NCI-H748 (cell line): ENCODE results near the gene HS3ST5.
"Not testable (repeated sequence)": the region's sequence is repeated elsewhere in the genome, so short reads cannot be mapped to it uniquely, and the experiment has no call there.

ENCODE experiments used
- DNase-seq: peaks from one replicate; lab custom pipeline; 2025; ENCODE audit not compliant: unreplicated experiment; lab: John Stamatoyannopoulos, UW

Gene HS3ST5

DNA sequence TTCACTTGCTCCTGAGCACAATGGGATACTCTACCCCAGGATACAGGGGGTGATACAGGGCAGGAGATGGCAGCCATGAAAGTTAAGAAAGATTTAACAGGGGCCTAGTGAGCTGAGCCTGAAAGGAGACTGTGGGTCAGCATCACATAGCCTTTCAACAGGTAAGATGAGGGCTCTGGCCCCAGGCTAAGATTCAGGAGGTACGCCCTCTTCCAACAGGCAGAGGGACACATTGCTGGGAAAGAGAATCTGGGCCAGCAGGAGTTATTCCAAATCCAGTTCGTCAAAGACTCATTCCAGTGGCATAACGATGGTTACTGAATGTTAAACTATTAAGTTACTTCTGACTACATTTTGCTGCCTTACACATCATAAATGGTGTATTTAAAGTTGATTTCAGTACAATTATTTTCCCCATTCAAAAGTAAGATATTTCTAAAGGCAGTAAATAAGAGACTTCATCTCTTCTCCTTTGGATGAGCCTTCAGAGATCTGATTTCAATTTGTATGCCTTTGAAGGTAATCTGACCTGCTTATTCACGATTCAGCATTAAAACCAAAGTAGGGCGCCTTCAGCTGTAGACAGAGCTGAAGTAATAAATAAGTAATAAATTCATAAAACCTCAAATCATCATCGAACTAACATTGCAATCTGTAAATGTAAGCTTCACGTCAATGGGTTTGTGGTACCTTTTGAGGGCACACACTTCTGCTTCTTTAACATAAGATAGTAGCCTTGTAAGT is 62.4 kb downstream of the HS3ST5 start:
- no peak for DNase-seq

DNA sequence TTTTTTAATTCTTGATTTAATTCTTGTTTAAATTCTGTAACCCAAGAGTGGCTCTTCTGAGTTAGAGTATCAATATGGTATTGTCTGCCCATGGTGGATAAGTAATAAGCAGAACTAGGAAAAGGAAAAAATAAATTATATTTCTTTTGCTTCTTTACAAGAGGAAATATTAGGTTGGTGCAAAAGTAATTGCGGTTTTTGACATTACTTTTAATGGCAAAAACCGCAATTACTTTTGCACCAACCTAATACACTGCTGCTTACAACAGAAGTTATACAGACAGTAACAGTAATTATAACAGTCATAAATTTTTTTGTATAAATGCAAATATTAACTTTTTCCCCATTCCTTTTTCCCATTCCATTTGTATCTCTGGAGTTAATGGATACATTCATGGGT is 65.6 kb downstream of the HS3ST5 start:
- no peak for DNase-seq

DNA sequence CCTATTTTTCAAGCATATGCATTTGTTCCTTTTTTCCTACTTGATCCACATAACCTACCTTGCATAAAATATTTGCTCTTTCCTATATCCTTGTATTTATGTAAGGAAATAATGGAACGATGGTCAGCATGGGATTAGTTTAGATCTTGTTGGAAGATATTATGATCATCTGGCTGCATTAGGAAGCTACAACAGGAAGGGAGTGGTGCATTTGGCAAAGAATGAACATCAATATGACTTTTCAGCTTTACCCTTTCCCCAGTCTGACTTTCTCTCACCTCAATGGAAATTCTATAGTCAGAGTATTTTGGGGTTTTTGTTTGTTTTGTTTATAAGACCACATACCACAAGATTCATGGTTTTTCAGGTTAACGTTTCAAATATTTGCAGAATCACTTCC is 66.0 kb downstream of the HS3ST5 start:
- DNase-seq = no peak

DNA sequence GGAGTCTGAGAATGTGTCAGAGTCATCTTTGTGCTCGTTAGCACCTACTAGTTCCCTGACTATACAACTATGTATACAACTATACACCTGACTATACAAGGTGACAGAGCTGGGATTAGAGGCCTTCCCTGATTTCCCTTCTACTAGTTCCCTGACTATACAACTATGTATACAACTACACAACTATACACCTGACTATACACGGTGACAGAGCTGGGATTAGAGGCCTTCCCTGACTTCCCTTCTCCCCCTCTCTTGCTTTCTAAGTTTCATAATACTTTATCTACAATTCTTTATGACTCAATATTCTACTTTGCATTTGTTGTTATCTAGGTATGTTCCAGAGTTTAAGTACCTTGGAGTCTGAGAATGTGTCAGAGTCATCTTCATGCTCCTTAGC is 68.0 kb downstream of the HS3ST5 start:
- no peak for DNase-seq

DNA sequence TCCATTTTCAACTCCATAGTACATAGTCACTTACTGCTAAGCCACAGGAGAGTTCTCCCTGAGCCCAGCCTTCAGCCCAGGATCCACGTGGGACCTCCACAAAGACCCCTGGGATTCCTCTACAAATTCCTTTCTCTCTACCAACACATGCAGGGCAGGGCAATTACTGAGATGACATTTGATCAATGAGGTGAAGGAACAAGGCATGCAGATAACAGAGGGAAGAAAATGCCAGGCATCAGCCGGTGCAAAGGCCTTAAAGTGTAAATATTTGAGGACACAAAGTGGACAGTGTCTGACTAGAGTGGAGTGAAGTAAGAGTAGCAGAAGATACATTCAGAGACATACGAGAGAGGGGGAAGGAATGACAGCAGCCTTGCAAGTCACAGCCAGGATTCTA is 70.2 kb downstream of the HS3ST5 start:
- no peak for DNase-seq

DNA sequence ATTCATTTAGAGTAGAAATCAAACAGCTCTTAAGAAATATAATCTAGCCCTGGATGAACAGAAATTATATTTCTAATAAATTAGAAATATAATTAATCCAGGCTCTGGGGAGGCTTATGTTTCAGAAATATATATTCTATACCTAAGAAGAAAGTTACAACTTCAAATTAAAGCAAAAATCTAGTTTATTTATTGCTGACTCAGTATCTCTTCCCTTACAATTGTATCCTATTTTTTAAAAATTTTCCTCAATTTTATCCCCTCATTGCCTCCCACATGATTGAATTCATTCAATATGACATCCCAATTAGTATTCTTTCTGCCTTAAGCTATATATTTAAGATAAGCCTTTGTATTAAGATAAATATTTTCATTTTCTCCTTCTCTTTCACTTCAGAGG is 71.4 kb downstream of the HS3ST5 start:
- no peak for DNase-seq

DNA sequence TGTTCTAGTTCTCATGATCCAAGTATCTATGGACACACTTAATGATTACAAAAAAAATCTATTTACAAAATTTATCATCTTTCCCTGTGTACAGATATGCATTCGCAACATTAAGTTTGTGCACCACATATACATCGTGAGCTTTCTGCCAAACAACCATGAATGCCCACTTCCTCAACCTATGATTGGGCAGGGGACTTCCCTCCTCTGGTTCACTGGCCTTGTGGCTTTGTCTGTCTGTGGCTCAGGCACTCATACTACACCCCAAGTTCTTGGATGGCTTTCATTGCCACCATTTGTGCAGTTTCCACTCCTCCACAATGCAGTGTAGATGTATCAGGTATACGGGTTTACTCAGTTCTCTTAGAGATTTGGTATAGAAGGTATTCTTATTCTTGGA is 74.9 kb downstream of the HS3ST5 start:
- no peak for DNase-seq

DNA sequence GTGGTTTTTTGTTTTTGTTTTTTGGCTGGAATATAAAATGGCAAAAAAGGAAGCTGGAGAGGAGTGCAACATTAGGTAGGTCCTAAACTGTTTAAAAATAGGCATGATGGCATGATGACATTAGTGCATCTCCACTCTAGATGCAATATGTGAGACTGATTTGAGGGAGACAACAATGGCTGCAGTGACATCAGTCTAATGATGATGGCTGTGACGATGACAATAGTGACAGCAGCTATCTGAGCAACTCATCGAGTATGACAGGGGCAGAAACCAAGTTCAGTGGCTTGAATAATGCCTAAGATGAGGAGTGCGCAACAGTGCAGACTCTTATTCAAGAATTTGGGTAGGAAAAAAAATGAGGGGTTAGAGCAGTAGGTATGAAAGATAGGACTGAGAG is 82.0 kb downstream of the HS3ST5 start:
- no peak for DNase-seq

DNA sequence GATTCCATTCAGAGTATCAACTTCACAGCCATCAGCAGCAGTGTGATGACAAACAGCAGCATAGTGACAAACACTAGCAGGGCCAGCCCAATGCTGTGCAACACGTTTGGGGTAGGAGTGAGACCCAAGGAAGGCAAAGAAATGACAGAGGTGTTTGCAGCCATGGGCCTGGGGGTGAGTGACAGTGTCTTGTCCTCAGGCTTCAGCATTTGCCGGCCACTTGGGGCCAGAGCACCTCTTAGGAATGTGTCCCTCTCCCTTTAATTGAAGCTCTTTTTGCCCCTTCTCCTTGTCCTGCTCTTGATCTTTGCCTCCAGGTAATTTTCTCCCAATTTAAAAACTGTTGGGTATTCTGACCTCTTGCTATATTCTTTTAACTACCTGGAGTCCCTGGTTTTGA is 84.4 kb downstream of the HS3ST5 start:
- DNase-seq = no peak

DNA sequence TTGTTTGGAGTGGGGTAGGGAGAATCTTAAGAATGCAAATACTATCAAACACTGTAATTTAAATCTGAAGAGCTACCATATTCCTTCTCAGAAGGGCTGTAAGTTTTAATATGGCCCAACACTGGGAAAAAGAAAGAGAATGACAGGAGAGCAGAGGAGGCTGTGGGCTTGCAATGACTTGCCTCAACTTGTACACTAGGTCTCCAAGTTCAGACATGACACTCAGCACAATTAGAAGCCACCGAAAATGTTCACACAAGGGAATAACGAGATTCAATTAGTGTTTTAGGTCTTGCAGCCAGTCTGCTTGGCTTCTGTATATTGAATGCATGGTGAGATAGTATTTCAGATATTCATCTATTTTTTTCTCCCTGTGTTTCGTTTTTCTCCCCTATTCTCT is 89.4 kb downstream of the HS3ST5 start:
- no peak for DNase-seq

DNA sequence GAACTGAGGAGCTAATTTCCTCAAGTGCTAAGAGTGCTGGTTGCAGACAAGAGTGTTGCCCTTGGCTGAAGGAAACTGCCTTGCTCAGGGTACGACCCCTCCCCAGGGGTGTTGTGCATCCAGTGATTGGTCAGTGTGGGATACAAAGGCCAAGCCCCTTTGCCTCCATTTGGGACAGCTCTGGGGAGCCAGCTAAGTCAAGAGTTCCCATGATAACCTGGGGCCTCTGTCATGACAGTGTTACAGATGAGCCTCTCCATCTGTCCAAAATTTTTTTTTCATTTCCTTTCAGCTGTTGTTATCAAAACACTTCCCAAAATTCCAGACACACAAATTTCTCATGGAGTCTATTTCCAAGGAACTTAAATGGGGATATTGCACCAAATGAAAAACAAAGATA is 93.3 kb downstream of the HS3ST5 start:
- DNase-seq = no peak

DNA sequence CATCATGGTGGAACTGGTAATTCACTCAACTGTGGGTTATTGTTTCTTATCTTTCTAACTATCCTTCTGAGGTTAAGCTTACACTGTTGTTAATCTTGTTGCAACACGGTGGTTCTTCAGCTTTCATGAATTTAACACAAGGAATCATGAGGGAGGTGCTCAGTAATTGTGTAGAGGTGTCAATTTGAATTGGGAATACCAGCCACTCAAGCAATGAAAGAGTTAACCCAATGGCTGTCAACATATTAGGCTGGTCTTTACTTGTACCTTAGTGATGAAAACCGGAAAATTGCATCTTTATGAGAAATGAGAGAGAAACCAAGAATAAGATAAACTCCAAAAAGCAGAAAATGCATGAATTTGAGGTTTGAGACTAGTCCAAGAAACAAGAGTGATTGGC is 95.7 kb downstream of the HS3ST5 start:
- DNase-seq = no peak

DNA sequence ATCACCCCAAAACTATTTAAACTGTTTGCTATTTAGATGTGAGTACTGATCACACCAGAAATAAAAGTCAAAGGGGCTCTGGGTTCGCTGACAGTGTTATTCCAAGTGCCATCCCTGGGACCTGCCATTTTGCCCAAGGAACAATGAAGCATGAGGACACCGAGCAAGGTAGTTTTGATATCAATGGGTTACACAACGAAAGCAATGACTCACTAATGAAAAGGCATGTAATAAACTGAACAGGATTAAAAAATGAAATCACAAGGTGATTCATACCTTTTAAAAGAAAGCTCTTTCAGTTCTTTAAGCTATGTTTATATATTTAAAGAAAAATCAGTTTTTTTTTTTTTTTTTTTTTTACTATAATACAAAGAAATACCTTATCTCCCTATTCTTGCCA is 102.0 kb downstream of the HS3ST5 start:
- no peak for DNase-seq

DNA sequence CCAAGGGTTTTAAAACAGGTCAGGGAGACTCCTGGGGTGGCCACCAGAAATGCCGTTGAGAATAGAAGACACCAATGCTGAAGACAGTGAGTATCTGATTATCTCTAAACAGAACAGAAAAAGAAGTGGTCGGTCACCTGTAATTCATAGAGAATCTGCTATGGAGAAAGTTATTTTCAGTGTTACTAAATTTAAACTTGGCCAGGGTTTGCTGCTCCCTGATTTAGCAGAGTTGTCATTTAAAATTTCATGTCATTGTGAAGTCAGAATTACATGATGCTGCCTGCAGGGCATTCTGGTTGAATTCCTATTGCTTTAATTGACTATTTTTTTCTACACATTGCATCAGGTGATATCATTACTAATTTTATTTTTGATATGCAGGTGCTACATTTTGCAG is 114.1 kb downstream of the HS3ST5 start:
- no peak for DNase-seq

DNA sequence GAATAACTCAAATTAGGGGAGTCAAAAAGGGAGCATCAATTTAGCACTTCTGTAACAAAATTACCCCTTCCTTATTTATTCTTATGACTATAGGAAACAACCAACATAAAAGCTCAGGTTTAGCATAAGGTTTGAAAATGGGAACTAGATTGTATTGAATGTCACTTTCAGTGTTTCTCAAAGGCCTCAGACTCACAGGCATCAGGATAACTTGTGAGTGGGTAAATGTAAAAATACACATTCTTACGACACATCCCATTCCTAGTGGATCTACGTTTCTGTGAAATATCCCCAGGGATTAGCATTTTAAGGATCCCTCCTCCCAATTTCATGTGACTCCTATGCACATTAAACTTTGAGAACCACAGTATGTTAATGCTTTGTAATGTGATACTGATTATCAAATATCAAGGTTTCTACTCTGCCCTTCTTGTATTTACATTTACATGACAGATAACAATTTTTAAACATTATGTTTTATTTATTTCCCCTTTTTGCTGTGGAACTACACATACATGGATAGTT is 114.8 kb downstream of the HS3ST5 start:
- no peak for DNase-seq

DNA sequence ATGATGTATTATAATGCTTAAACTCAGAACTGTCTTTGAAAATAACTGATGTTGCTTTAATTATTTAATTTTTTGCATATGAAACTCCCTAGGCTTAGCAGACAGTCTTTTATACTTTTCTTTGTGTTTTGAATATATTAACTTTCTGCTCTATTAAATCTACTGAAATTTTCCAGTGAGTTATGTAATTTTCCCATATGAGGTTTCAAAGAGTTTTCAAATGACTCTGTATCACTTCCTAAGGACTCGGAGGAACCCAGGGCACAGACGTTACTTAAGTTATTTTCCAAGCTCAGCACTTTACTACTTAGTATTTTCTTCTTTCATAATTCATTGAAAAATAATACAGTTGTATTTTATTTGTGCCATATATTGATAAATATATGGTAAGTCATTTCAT is 122.6 kb downstream of the HS3ST5 start:
- no peak for DNase-seq

DNA sequence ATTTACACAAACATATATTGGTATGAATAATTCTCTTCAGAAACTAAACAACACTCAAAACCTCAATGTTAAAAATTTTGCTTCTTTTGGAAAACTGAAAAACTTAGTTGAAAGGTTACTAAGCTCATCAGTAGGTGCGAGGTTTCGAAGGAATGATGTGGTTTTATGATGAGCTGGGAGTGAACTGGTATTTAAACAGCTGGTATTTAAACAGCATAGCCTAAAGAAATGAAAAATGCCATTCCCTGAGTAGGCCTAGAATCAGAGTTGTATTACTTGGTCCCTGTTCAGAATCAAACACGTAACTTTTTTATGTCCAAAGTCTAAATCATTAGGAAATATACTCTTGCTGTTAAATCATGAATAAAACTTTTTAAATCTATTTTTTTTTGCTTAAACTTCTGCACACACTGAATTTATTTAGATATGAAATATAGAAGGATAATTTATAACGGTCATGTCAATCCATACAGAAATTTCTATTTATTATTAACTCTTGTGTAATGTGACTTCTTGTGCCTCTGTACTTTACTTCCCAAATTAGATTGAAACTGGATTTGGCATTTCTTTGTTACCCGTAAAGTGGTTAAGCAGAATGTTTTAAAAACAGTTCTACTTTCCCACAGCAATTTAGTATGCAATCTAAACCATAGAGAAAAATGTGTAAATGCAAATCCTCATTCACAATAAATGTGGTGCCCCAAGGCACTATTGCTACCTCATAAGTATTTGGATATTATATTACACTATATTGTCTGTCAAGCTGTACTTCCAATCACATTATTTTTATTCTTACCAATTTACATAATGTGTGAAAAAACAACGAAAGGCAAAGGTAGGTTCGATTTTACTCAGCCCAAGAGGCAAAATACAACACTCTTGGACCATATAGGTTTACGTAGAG is 124.1 kb downstream of the HS3ST5 start:
- no peak for DNase-seq

DNA sequence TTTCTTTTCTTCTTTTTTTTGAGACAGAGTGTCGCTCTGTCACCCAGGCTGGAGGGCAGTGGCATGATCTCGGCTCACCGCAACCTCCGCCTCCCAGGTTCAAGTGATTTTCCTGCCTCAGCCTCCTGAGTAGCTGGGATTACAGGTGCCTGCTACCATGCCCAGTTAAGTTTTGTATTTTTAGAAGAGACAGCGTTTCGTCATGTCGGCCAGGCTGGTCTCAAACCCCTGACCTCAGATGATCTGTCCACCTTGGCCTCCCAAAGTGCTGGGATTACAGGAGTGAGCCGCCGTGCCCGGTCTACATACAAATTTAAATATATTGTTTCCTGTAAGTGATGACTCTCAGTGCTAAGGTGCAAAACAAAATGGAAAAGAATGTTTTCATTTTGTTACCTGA is 124.8 kb downstream of the HS3ST5 start:
- not testable (repeated sequence) for DNase-seq

DNA sequence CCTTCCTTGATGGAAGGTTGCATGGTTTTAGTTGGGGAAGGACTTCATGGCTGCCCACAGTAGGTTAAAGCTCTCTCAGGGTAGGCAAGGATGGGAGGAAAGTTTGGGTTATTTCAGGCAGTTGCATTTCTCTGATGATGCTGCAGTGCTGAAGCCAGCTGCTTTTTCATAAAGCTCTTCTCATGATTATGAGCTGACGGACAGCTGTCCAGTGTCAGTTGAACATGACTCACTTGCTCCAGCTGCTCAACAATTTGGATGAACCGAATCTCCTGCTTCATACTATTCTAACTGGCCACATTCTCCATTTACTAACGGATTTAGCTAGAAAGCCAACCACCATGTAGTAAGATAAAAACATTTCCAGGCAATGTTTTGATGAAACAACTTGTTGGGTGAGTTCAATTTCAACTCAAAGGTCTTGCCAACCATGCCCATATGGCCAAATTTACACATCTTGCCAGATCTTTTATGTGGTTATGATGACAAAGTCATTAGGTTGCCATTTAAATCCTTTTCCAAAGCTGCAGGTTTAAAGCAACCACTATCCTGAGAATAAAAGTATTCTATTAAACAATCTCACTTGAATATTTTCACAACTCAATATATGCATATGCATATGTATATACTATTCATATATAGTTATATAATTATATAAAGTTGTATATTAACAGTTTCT is 125.9 kb downstream of the HS3ST5 start:
- no peak for DNase-seq

DNA sequence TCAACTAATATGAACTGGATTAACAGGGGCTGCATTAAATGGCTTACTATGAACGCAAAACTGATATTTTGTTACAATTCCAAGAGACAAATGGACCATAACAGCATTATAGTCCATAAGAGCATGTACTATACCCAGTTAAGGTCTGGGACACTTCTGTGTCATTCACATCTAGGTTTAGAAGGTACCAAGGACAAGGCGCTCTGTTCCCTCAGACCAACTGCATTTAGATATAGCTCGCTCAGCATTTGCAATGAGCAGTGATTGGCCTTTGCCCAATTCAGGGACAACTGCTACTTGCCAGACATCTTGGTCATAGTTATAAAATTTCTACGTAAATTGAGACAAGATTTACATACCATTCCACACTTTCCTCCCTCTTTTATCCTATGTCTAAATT is 132.4 kb downstream of the HS3ST5 start:
- DNase-seq = no peak

DNA sequence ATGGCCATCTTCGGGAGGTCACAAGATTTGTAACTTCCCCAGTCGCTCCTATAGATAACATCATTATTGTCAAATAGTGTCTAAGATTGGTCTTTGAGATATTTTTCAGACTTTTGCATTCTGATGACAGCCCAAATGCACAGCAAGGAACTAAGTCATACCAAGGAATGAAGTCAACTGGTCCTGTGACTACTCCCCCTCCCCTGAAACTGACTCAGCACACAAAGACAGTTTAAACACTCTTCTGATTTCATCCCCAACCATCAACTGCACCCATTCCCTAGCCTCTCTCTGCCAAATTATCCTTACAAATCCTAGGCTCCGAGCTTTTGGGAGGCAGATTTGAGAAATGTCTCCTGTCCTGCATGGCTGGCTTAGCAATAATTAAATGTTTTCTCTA is 139.4 kb downstream of the HS3ST5 start:
- DNase-seq = no peak

DNA sequence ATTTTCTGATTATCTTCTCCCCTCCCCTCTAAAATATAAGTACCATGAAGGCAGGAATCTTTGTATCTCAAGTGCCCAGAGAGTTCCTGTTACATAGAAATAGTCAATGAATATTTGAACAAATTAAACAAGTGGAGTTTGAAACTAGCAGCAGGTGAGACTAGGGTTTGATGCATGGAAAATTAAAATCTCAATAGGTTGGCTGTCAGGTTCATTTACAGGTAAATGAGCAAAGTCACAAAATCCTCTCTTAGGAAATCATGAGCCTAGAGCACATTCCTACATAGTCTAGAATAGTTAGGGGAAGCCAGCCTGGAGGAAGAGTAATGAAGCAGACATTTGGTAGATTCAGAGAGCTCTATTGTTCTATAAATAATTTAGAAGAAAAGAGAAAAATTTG is 140.4 kb downstream of the HS3ST5 start:
- DNase-seq = no peak
